Suprapubic skin (tissue), 4 donors: Measurements from ENCODE around the gene RMDN3. TPM values are rescaled to one million over a fixed set of nuclear protein-coding genes. Genes with fewer than 3 reads are reported as not detected.

Source experiments
- DNase-seq, 2 donors: peaks; one replicate each; pipeline ENCODE4 v3.0.0-alpha.2; 2019; ENCODE audit warnings: low spot score in 2 of 2
- H3K27ac ChIP-seq: fragments of 200-600 bp; sonication (generic); one replicate; pipeline ENCODE4 v1.5.1; 2019
- H3K27me3 ChIP-seq: fragments of 200-600 bp; sonication (generic); one replicate; pipeline ENCODE4 v1.5.1; 2019
- H3K36me3 ChIP-seq: fragments of 200-600 bp; sonication (generic); one replicate; pipeline ENCODE4 v1.5.1; 2019
- H3K4me1 ChIP-seq: fragments of 200-600 bp; sonication (generic); one replicate; pipeline ENCODE4 v1.5.1; 2019
- H3K4me3 ChIP-seq: fragments of 200-600 bp; sonication (generic); one replicate; pipeline ENCODE4 v1.5.1; 2019; ENCODE audit warnings: mild to moderate bottlenecking
- H3K9me3 ChIP-seq: fragments of 200-600 bp; sonication (generic); one replicate; pipeline ENCODE4 v1.5.1; 2019
- CTCF ChIP-seq, 2 donors: fragments of 200-600 bp in 1 of 2; fragments of 450-650 bp in 1 of 2; sonication (generic) in 1 of 2; IDR thresholded peaks; one replicate each; pipeline ENCODE4 v1.5.1; 2016 to 2019; ENCODE audit warnings: antibody characterized with exemption in 2 of 2, mild to moderate bottlenecking in 1 of 2, moderate library complexity in 1 of 2
- EP300 ChIP-seq: sonication (generic); formaldehyde crosslinking; IDR thresholded peaks from one replicate; pipeline ENCODE4 v1.6.1; 2017; ENCODE audit warnings: antibody characterized with exemption
- POLR2A ChIP-seq, 2 donors: fragments of 450-650 bp; IDR thresholded peaks; one replicate each; pipeline ENCODE4 v1.6.1; 2017; ENCODE audit warnings: antibody characterized with exemption in 2 of 2, mild to moderate bottlenecking in 2 of 2, moderate library complexity in 2 of 2
- POLR2AphosphoS5 ChIP-seq, 3 donors: sonication (generic); formaldehyde crosslinking; IDR thresholded peaks; one replicate each; pipeline ENCODE4 v1.6.1; 2017; ENCODE audit warnings: antibody characterized with exemption in 3 of 3
- WGBS: methylation state at CpG from one replicate; pipeline ENCODE4 v1.1.5; 2018; 5-methylcytosine and 5-hydroxymethylcytosine counted together
- total RNA-seq, 4 donors: library from RNA; depleted of rRNA; stranded (reverse); fragments of >200 nt; gene quantifications; one replicate each; pipeline ENCODE4 v1.1.0, GENCODE V29; 2016

RMDN3 gene
- total RNA-seq, 4 donors from 2014 or later = 25.4 to 44.8 (median 35.6) TPM

GRCh38 chr15:40749151-40749630, 5.9 kb downstream of the RMDN3 start:
- 98% methylated on average over 4 of the region's 4 CpGs for WGBS
- peaks cover 58% of the 10 kb centered on the region for H3K36me3 ChIP-seq
- DNase-seq = no peak
- peaks cover 11% of the 10 kb centered on the region for H3K4me1 ChIP-seq
- no peak overlapping the region for H3K4me3 ChIP-seq
- H3K27ac ChIP-seq = no peak overlapping the region
- H3K27me3 ChIP-seq = no peaks in the 10 kb centered on the region
- H3K9me3 ChIP-seq = no peaks in the 10 kb centered on the region
- TF ChIP-seq POLR2AphosphoS5 (IDR thresholded peaks at IDR 0.05) (no peak), CTCF (IDR thresholded peaks at IDR 0.05) (no peak), EP300 (no peak), POLR2A (IDR thresholded peaks at IDR 0.05) (no peak)

- 73% methylated on average over 7 of the region's 7 CpGs for WGBS
- DNase-seq = no peak
- H3K4me3 ChIP-seq = no peak overlapping the region
- H3K9me3 ChIP-seq = no peaks in the 10 kb centered on the region
- TF ChIP-seq POLR2AphosphoS5 (IDR thresholded peaks at IDR 0.05) (no peak), POLR2A (IDR thresholded peaks at IDR 0.05) (no peak), CTCF (IDR thresholded peaks at IDR 0.05) (no peak), EP300 (no peak)
- no peaks in the 10 kb centered on the region for H3K27me3 ChIP-seq
- H3K27ac ChIP-seq = no peak overlapping the region
- H3K4me1 ChIP-seq = no peaks in the 10 kb centered on the region
- peaks cover 70% of the 10 kb centered on the region for H3K36me3 ChIP-seq
Observed at GRCh38 chr15:40747685-40748631, 7.1 kb downstream of the RMDN3 start.

- H3K36me3 ChIP-seq = peaks cover 64% of the 10 kb centered on the region
- H3K27ac ChIP-seq = no peak overlapping the region
- H3K4me3 ChIP-seq = no peak overlapping the region
- no peaks in the 10 kb centered on the region for H3K9me3 ChIP-seq
- H3K4me1 ChIP-seq = no peaks in the 10 kb centered on the region
- TF ChIP-seq CTCF (IDR thresholded peaks at IDR 0.05) (no peak), EP300 (no peak), POLR2A (IDR thresholded peaks at IDR 0.05) (no peak), POLR2AphosphoS5 (IDR thresholded peaks at IDR 0.05) (no peak)
- DNase-seq = peak in 1 of 2 donors; percentile 40
- 69% methylated on average over 3 of the region's 3 CpGs for WGBS
- H3K27me3 ChIP-seq = no peaks in the 10 kb centered on the region
Observed at GRCh38 chr15:40746916-40747418, 8.1 kb downstream of the RMDN3 start.

GRCh38 chr15:40744815-40745152, 10.3 kb downstream of the RMDN3 start:
- Histone ChIP-seq H3K4me1 (no peaks in the 10 kb centered on the region), H3K4me3 (no peak overlapping the region), H3K36me3 (peaks cover 66% of the 10 kb centered on the region), H3K27ac (no peak overlapping the region), H3K9me3 (no peaks in the 10 kb centered on the region), H3K27me3 (no peaks in the 10 kb centered on the region)
- DNase-seq = peak; percentile 21 to 54
- WGBS = 77% methylated on average over 5 of the region's 5 CpGs
- no peak for TF ChIP-seq POLR2A (IDR thresholded peaks at IDR 0.05)
- TF ChIP-seq EP300 = no peak
- TF ChIP-seq POLR2AphosphoS5 (IDR thresholded peaks at IDR 0.05) = no peak
- no peak for TF ChIP-seq CTCF (IDR thresholded peaks at IDR 0.05)
